H9 (cell line): ENCODE results near the gene ANO3. TPM values are rescaled to one million over a fixed set of nuclear protein-coding genes. Genes with fewer than 3 reads are reported as not detected.

Experiments used
- DNase-seq: peaks from one replicate; pipeline ENCODE4 v3.0.0-alpha.2; 2017
- H2AFZ ChIP-seq: one replicate; pipeline ENCODE4 v1.6.1; 2013; ENCODE audit warnings: mild to moderate bottlenecking, low read length, control low read depth, moderate library complexity
- H2AK5ac ChIP-seq: 2 replicates; pipeline ENCODE4 v1.6.1; 2013; ENCODE audit warnings: low read length, control low read depth, mixed read lengths; ENCODE audit not compliant: insufficient read length
- H2BK120ac ChIP-seq: one replicate; pipeline ENCODE4 v1.6.1; 2013; ENCODE audit warnings: low read depth, mild to moderate bottlenecking, low read length, control low read depth, inconsistent platforms; ENCODE audit not compliant: poor library complexity, severe bottlenecking
- H2BK12ac ChIP-seq: 2 replicates; pipeline ENCODE4 v1.6.1; 2013; ENCODE audit warnings: low read length, control low read depth, mixed read lengths, low read depth; ENCODE audit not compliant: insufficient read length
- H2BK15ac ChIP-seq: 2 replicates; pipeline ENCODE4 v1.6.1; 2013; ENCODE audit warnings: low read depth, low read length, control low read depth
- H2BK20ac ChIP-seq: one replicate; pipeline ENCODE4 v1.6.1; 2013; ENCODE audit warnings: low read depth, mild to moderate bottlenecking, low read length, control low read depth, inconsistent platforms; ENCODE audit not compliant: poor library complexity, severe bottlenecking
- H2BK5ac ChIP-seq: 2 replicates; pipeline ENCODE4 v1.6.1; 2013; ENCODE audit warnings: low read length, control low read depth, mixed read lengths; ENCODE audit not compliant: insufficient read length
- H3K14ac ChIP-seq: 2 replicates; pipeline ENCODE4 v1.6.1; 2013; ENCODE audit warnings: low read length, control low read depth; ENCODE audit not compliant: insufficient read depth
- H3K18ac ChIP-seq: 2 replicates; pipeline ENCODE4 v1.6.1; 2013; ENCODE audit warnings: low read depth, mild to moderate bottlenecking, mixed read lengths, low read length, control low read depth; ENCODE audit not compliant: insufficient read length
- H3K23ac ChIP-seq: 2 replicates; pipeline ENCODE4 v1.6.1; 2013; ENCODE audit warnings: low read length, control low read depth, mixed read lengths, low read depth; ENCODE audit not compliant: insufficient read length
- H3K23me2 ChIP-seq: 2 replicates; pipeline ENCODE4 v1.6.1; 2013; ENCODE audit warnings: low read depth, mild to moderate bottlenecking, mixed read lengths, low read length, control low read depth; ENCODE audit not compliant: insufficient read length, poor library complexity, severe bottlenecking
- H3K27ac ChIP-seq: 2 replicates; pipeline ENCODE4 v1.5.1; 2013; ENCODE audit warnings: low read length, control low read depth, mixed read lengths, low read depth; ENCODE audit not compliant: insufficient read length
- H3K27me3 ChIP-seq: 2 replicates; pipeline ENCODE4 v1.6.1; 2013; ENCODE audit warnings: low read length, control low read depth, inconsistent platforms; ENCODE audit not compliant: insufficient read depth
- H3K4ac ChIP-seq: 2 replicates; pipeline ENCODE4 v1.6.1; 2013; ENCODE audit warnings: low read depth, mild to moderate bottlenecking, control low read depth, inconsistent platforms, low read length, moderate library complexity
- H3K4me1 ChIP-seq: 2 replicates; pipeline ENCODE4 v1.6.1; 2013; ENCODE audit warnings: low read length, control low read depth, inconsistent platforms; ENCODE audit not compliant: insufficient read depth
- H3K4me2 ChIP-seq: 2 replicates; pipeline ENCODE4 v1.6.1; 2013; ENCODE audit warnings: low read length, control low read depth, mixed read lengths; ENCODE audit not compliant: insufficient read length, insufficient read depth
- H3K56ac ChIP-seq: 2 replicates; pipeline ENCODE4 v1.6.1; 2013; ENCODE audit warnings: low read depth, mild to moderate bottlenecking, mixed read lengths, low read length, control low read depth; ENCODE audit not compliant: insufficient read length
- H3K79me1 ChIP-seq: 2 replicates; pipeline ENCODE4 v1.6.1; 2013; ENCODE audit warnings: low read depth, mild to moderate bottlenecking, moderate library complexity, low read length, control low read depth, inconsistent platforms; ENCODE audit not compliant: insufficient read depth, poor library complexity, severe bottlenecking
- H3K79me2 ChIP-seq: 2 replicates; pipeline ENCODE4 v1.6.1; 2013; ENCODE audit warnings: low read length, control low read depth, inconsistent platforms; ENCODE audit not compliant: insufficient read depth
- H3K9ac ChIP-seq: 2 replicates; pipeline ENCODE4 v1.6.1; 2013; ENCODE audit warnings: low read length, control low read depth, mixed read lengths; ENCODE audit not compliant: insufficient read length; ENCODE audit errors: extremely low read depth
- H3K9me3 ChIP-seq: one replicate; pipeline ENCODE4 v1.6.1; 2013; ENCODE audit warnings: low read depth, low read length, inconsistent platforms; ENCODE audit not compliant: control insufficient read depth
- H3T11ph ChIP-seq: one replicate; pipeline ENCODE4 v1.6.1; 2013; ENCODE audit warnings: mild to moderate bottlenecking, low read length, control low read depth, inconsistent platforms
- H4K20me1 ChIP-seq: one replicate; pipeline ENCODE4 v1.6.1; 2013; ENCODE audit not compliant: control insufficient read depth, insufficient read length, insufficient read depth
- H4K5ac ChIP-seq: 2 replicates; pipeline ENCODE4 v1.6.1; 2013; ENCODE audit warnings: low read depth, mild to moderate bottlenecking, mixed read lengths, low read length, control low read depth; ENCODE audit not compliant: insufficient read length
- H4K8ac ChIP-seq: replicated peaks from 2 replicates; pipeline ENCODE4 v1.6.1; 2013; ENCODE audit warnings: low read length, control low read depth, mixed read lengths, low read depth; ENCODE audit not compliant: insufficient read length
- H4K91ac ChIP-seq: 2 replicates; pipeline ENCODE4 v1.6.1; 2013; ENCODE audit warnings: low read depth, mild to moderate bottlenecking, moderate library complexity, mixed read lengths, low read length, control low read depth; ENCODE audit not compliant: insufficient read length
- H3K27ac Mint-ChIP-seq, 3 experiments: 2 replicates in 2 of 3; 3 replicates in 1 of 3; pipeline ENCODE4 v1.8.0; 2020 to 2021; ENCODE audit warnings: mixed read lengths in 3 of 3, mild to moderate bottlenecking in 1 of 3, moderate library complexity in 1 of 3
- H3K27me3 Mint-ChIP-seq: 2 replicates; pipeline ENCODE4 v1.8.0; 2021; ENCODE audit warnings: low read depth, mild to moderate bottlenecking, moderate library complexity, mixed read lengths
- H3K36me3 Mint-ChIP-seq, 3 experiments: 2 replicates in 2 of 3; 3 replicates in 1 of 3; pipeline ENCODE4 v1.8.0; 2020 to 2021; ENCODE audit warnings: low read depth in 3 of 3, mixed read lengths in 3 of 3; ENCODE audit not compliant: insufficient read depth in 1 of 3
- H3K4me1 Mint-ChIP-seq, 2 experiments: 2 replicates each; pipeline ENCODE4 v1.8.0; 2020; ENCODE audit warnings: mixed read lengths in 2 of 2
- H3K4me3 Mint-ChIP-seq, 2 experiments: 2 replicates in 1 of 2; 3 replicates in 1 of 2; pipeline ENCODE4 v1.8.0; 2020 to 2021; ENCODE audit warnings: mild to moderate bottlenecking in 2 of 2, mixed read lengths in 2 of 2, moderate library complexity in 1 of 2
- H3K9me3 Mint-ChIP-seq, 2 experiments: 2 replicates in 1 of 2; 3 replicates in 1 of 2; pipeline ENCODE4 v1.8.0; 2020; ENCODE audit warnings: mild to moderate bottlenecking in 2 of 2, mixed read lengths in 2 of 2, moderate library complexity in 1 of 2
- CTCF ChIP-seq: fragments of 200-600 bp; sonication (generic); conservative IDR thresholded peaks from 3 replicates; pipeline ENCODE4 v1.8.0; 2021; ENCODE audit warnings: antibody characterized with exemption, mild to moderate bottlenecking
- WGBS: extraction: QIAGEN DNeasy Blood & Tissue Kit; methylation state at CpG from one replicate; pipeline ENCODE4 v1.1.7; 2013; ENCODE audit warnings: missing lambda C conversion rate, low lambda C conversion rate, mixed read lengths; ENCODE audit not compliant: insufficient read length; ENCODE audit errors: extremely low coverage; 5-methylcytosine and 5-hydroxymethylcytosine counted together
- total RNA-seq: library from RNA; stranded (reverse); gene quantifications from 2 replicates; pipeline ENCODE4 v1.2.1, GENCODE V29; 2021

Gene ANO3
- total RNA-seq, 1 experiment from 2014 or later, result not detected

- no peaks in the 10 kb centered on the region for H3K79me1 ChIP-seq
- H3K79me2 ChIP-seq, result no peaks in the 10 kb centered on the region
- H4K5ac ChIP-seq, result no peak overlapping the region
- Mint-ChIP-seq H3K27ac (no peak overlapping the region), H3K36me3 (peaks cover 5 to 19% (median 8%) of the 10 kb centered on the region in 3 experiments; a peak in 6 of 7 replicates), H3K4me3 (no peak overlapping the region), H3K4me1 (no peaks in the 10 kb centered on the region), H3K27me3 (peaks cover 1% of the 10 kb centered on the region), H3K9me3 (peaks cover 18 to 27% of the 10 kb centered on the region in 2 experiments; a peak in 4 of 5 replicates)
- H3K27ac ChIP-seq, result no peak overlapping the region
- H3T11ph ChIP-seq, result no peak overlapping the region
- H4K8ac ChIP-seq, result no peak overlapping the region
- no peak overlapping the region for H2BK12ac ChIP-seq
- no peaks in the 10 kb centered on the region for H3K27me3 ChIP-seq
- H2BK120ac ChIP-seq, result no peak overlapping the region
- H3K23ac ChIP-seq, result no peak overlapping the region
- H3K9ac ChIP-seq, result no peak overlapping the region
- no peak overlapping the region for H3K18ac ChIP-seq
- no peak overlapping the region for H2BK15ac ChIP-seq
- H4K91ac ChIP-seq, result no peak overlapping the region
- no peaks in the 10 kb centered on the region for H3K9me3 ChIP-seq
- no peak overlapping the region for H3K4me2 ChIP-seq
- no peak overlapping the region for H3K4ac ChIP-seq
- TF ChIP-seq CTCF, result no peak
- H3K56ac ChIP-seq, result no peak overlapping the region
- no peaks in the 10 kb centered on the region for H3K23me2 ChIP-seq
- no peak for DNase-seq
- H2AFZ ChIP-seq, result no peak overlapping the region
- no peak overlapping the region for H2BK5ac ChIP-seq
- H2AK5ac ChIP-seq, result no peak overlapping the region
- H2BK20ac ChIP-seq, result no peak overlapping the region
- no peaks in the 10 kb centered on the region for H3K4me1 ChIP-seq
- no CpG with 5 or more reads among the region's 6 CpGs for WGBS
- H4K20me1 ChIP-seq, result no peaks in the 10 kb centered on the region
- no peak overlapping the region for H3K14ac ChIP-seq
Measured at GRCh38 chr11:26490546-26490945, 158.6 kb downstream of the ANO3 start.
